HCEC 1CT (cell line): Measurements from ENCODE around the gene KRT74.

ENCODE experiments used
- DNase-seq: peaks from one replicate; pipeline ENCODE4 v3.0.0-alpha.2; 2017

KRT74 gene

GRCh38 chr12:52568111-52568510 is 5.5 kb downstream of the KRT74 start:
- no peak for DNase-seq

- DNase-seq, result no peak
Observed at GRCh38 chr12:52566847-52567291, 6.8 kb downstream of the KRT74 start.

GRCh38 chr12:52564582-52564981 is 9.1 kb downstream of the KRT74 start:
- DNase-seq, result no peak

GRCh38 chr12:52561880-52562449 is 11.7 kb downstream of the KRT74 start:
- peak; percentile 10 for DNase-seq

- DNase-seq, result no peak
Observed at GRCh38 chr12:52559979-52560378, 13.7 kb downstream of the KRT74 start.

GRCh38 chr12:52558781-52559445 is 14.7 kb downstream of the KRT74 start:
- no peak for DNase-seq

- no peak for DNase-seq
Observed at GRCh38 chr12:52557476-52557875, 16.2 kb downstream of the KRT74 start.

GRCh38 chr12:52555577-52555976 is 18.1 kb downstream of the KRT74 start:
- DNase-seq, result no peak

- DNase-seq, result no peak
Observed at GRCh38 chr12:52552681-52553195, 20.9 kb downstream of the KRT74 start, which contains the start of gene KRT71. Gene KRT71, minus strand, starts transcription at chr12:52553145. Its CDS starts 68 bp downstream, at chr12:52553077.

GRCh38 chr12:52552055-52552454 is 21.6 kb downstream of the KRT74 start:
- DNase-seq, result no peak

- no peak for DNase-seq
Observed at GRCh38 chr12:52551216-52551865, 22.3 kb downstream of the KRT74 start.

- no peak for DNase-seq
Observed at GRCh38 chr12:52546126-52546525, 27.5 kb downstream of the KRT74 start.

GRCh38 chr12:52543985-52544883 is 29.4 kb downstream of the KRT74 start:
- no peak for DNase-seq

GRCh38 chr12:52542785-52543318 is 30.8 kb downstream of the KRT74 start:
- DNase-seq, result no peak

GRCh38 chr12:52542157-52542556 is 31.5 kb downstream of the KRT74 start:
- no peak for DNase-seq

- no peak for DNase-seq
Observed at GRCh38 chr12:52541709-52542108, 31.9 kb downstream of the KRT74 start.

- DNase-seq, result no peak
Observed at GRCh38 chr12:52540531-52540930, 33.1 kb downstream of the KRT74 start.

GRCh38 chr12:52539821-52540173 is 33.8 kb downstream of the KRT74 start:
- no peak for DNase-seq

GRCh38 chr12:52539083-52539820 is 34.4 kb downstream of the KRT74 start:
- peak; percentile 41 for DNase-seq

- DNase-seq, result no peak
Observed at GRCh38 chr12:52537101-52537500, 36.5 kb downstream of the KRT74 start.

GRCh38 chr12:52535574-52535973 is 38.1 kb downstream of the KRT74 start:
- DNase-seq, result no peak

GRCh38 chr12:52534482-52534881 is 39.2 kb downstream of the KRT74 start:
- no peak for DNase-seq
